Activated CD8-positive, alpha-beta T cell treated with anti-CD3 and anti-CD28 coated beads, Interleukin-2, amount 10 ng/mL, durations not matched to agents 7 days and 5 days (primary cell): ENCODE data around the gene SERINC4. TPM values are rescaled to one million over a fixed set of nuclear protein-coding genes. Genes with fewer than 3 reads are reported as not detected.

ENCODE experiments used
- ATAC-seq: fragments of 150-1000 bp; cut with Tn5 transposase; one replicate; pipeline ENCODE4 v1.10.0; 2021; ENCODE audit warnings: moderate library complexity
- CTCF ChIA-PET: fragments of 350-600 bp; sonication (Branson Sonifier 250); formaldehyde crosslinking; loops from one replicate; lab custom pipeline; 2021; ENCODE audit warnings: antibody characterized with exemption; lab: Charles Lee
- POLR2A ChIA-PET: fragments of 350-600 bp; sonication (Branson Sonifier 250); formaldehyde crosslinking; loops from one replicate; lab custom pipeline; 2021; ENCODE audit warnings: antibody characterized with exemption; lab: Charles Lee
- DNase-seq: peaks from one replicate; pipeline ENCODE4 v3.0.0-alpha.2; 2020
- H3K27ac Mint-ChIP-seq: one replicate; pipeline ENCODE4 v1.8.0; 2021; ENCODE audit warnings: mild to moderate bottlenecking, mixed read lengths
- H3K27me3 Mint-ChIP-seq: one replicate; pipeline ENCODE4 v1.8.0; 2021; ENCODE audit warnings: low read depth, mixed read lengths
- H3K36me3 Mint-ChIP-seq: one replicate; pipeline ENCODE4 v1.8.0; 2021; ENCODE audit warnings: low read depth, mixed read lengths
- H3K4me1 Mint-ChIP-seq: one replicate; pipeline ENCODE4 v1.8.0; 2021; ENCODE audit warnings: low read depth, mixed read lengths
- H3K4me3 Mint-ChIP-seq: one replicate; pipeline ENCODE4 v1.8.0; 2021; ENCODE audit warnings: mild to moderate bottlenecking, mixed read lengths
- H3K9me3 Mint-ChIP-seq: one replicate; pipeline ENCODE4 v1.8.0; 2022; ENCODE audit warnings: mixed read lengths; ENCODE audit not compliant: insufficient read depth
- total RNA-seq, 2 experiments: library from RNA; stranded (reverse); gene quantifications; one replicate each; pipeline ENCODE4 v1.2.3, GENCODE V29; 2021

SERINC4 gene
- total RNA-seq, 2 experiments from 2014 or later: 0.21 to 0.39 TPM

DNA sequence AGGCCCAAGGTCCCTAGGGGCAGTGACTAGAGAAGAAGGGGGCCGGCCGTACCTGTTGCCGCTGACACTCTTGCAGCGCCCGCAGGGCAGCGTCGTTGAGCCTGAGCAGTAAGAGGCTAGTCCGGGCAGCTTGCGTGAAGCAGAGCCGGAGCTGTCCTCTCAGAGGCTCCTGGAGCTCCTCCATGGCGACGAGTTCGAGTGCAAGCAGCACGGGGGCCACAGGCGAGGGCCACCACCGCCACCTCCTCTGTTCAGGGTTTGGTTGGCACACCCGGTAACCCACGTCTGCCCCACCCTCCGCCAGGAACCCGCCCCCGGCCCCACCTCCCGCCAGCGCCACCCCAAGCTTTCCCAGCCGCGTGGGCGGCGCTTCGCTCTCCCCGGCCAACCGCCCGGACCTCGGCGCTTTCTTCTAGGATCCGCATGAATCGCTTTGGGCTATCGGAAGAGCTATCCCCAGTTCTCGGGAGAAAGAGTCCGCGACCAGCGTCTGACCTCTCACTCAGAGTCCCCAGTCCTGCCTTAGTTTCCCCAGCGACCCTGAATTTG is 23.2 kb downstream of the SERINC4 start, which contains the start of gene ELL3:
Gene ELL3, minus strand, starts transcription at position 249 of the 549 bp plus-strand sequence. Its CDS starts 65 bp downstream, at position 184.
- DNase-seq (peak; percentile 85), ATAC-seq (peak; percentile 79)
- Mint-ChIP-seq H3K4me3 (peak within 1 kb of the TSS; percentile 92), H3K36me3 (peaks cover 32% of the 10 kb centered on the region), H3K27ac (peak within 1 kb of the TSS; percentile 95), H3K9me3 (no peaks in the 10 kb centered on the region), H3K4me1 (peaks cover 28% of the 10 kb centered on the region), H3K27me3 (no peaks in the 10 kb centered on the region)
- ChIA-PET POLR2A (interaction anchor here (0.6 to 2.7 kb wide), 11 partner anchors 12 to 51 kb away, joined by 3 to 18 read pairs (median 6); partner anchors contain the start of genes HYPK, MFAP1, SERF2 and SERINC4), CTCF (interaction anchor here (0.5 to 3.6 kb wide), 20 partner anchors 8 to 1835 kb away, joined by 3 to 42 read pairs (median 6); partner anchors contain the start of genes HYPK, MFAP1, PDIA3 and SERF2)

DNA sequence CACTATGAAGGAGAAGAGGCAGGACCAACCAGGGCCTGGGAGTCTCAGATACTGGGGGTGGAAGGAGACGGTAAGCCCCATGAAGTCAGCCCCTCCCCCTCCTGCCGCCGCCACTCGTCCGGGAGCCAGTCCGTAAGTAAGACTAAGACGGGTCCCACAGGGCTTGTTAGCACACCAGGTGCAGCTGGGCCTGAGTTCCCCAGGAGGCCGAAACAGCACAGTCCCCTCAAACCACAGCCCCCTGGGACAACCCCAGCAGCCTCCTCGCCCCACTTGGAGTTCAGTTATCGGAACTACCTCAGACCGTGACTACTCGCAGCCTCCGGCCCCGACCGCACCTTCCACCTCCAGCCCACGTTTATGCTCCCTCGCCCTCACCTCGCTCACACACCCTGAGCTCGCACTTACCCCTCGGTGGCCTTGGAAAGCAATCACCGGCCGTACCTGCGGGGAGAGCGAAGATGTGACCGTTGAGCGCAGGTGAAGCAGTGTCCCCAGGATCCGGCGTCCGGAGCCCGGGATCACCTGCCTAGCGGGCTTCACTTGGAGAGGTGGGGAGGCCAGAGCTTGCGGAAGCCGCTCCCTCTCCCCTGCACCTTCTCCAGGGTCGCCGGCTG is 23.8 kb downstream of the SERINC4 start:
- DNase-seq (peak; percentile 42), ATAC-seq (no peak)
- peaks cover 37% of the 10 kb centered on the region for H3K36me3 Mint-ChIP-seq
- H3K27me3 Mint-ChIP-seq: no peaks in the 10 kb centered on the region
- no peaks in the 10 kb centered on the region for H3K9me3 Mint-ChIP-seq
- ChIA-PET CTCF (interaction anchor here (0.6 to 3.6 kb wide), 17 partner anchors 11 to 1835 kb away, joined by 3 to 42 read pairs (median 6); partner anchors contain the start of genes HYPK, MFAP1, PDIA3 and SERF2), POLR2A (interaction anchor here (0.6 to 2.7 kb wide), 8 partner anchors 12 to 51 kb away, joined by 3 to 18 read pairs (median 6); partner anchors contain the start of genes HYPK, MFAP1 and SERINC4)
- H3K4me1 Mint-ChIP-seq: peaks cover 28% of the 10 kb centered on the region
- H3K4me3 Mint-ChIP-seq: peak overlapping the region; percentile 92
- peak overlapping the region; percentile 95 for H3K27ac Mint-ChIP-seq

DNA sequence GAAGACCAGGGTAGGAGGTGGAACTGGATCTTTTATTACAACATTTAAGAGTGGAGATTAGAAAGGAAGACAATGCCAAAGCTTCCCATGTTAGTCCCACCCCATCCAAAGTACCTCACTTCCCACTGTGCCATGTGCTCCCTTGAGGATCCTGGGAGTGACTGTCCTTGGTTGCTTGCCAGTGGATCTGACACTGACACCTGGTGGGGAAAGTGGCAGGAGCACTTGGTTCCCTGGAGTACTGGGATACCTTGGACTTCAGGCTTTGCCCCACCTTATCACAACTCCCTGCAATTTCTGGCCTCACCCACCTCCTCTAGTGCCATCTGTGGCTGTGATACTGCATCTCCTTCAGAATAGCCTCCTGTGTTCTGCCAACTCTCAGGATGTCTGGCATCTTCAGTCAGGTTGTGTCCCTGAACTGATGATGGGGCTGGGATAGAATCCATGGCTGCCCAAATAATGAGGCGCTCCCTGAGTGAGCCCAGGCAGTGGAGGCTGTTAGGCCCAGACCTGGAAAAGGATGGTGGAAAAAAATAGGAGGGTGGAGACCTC is 24.5 kb downstream of the SERINC4 start:
- Mint-ChIP-seq H3K36me3 (peaks cover 43% of the 10 kb centered on the region), H3K27me3 (no peaks in the 10 kb centered on the region), H3K9me3 (no peaks in the 10 kb centered on the region), H3K27ac (no peak overlapping the region), H3K4me3 (peak overlapping the region; percentile 92), H3K4me1 (peaks cover 28% of the 10 kb centered on the region)
- no peak for DNase-seq
- ATAC-seq: no peak
- CTCF ChIA-PET: interaction anchor here (2.1 kb wide), 1 partner anchor 50 kb away, joined by 11 read pairs; the partner anchor contains the start of gene MFAP1
- POLR2A ChIA-PET: interaction anchor here (0.6 to 2.7 kb wide), 5 partner anchors 11 to 52 kb away, joined by 3 to 18 read pairs (median 6); partner anchors contain the start of genes HYPK, MFAP1 and SERINC4

DNA sequence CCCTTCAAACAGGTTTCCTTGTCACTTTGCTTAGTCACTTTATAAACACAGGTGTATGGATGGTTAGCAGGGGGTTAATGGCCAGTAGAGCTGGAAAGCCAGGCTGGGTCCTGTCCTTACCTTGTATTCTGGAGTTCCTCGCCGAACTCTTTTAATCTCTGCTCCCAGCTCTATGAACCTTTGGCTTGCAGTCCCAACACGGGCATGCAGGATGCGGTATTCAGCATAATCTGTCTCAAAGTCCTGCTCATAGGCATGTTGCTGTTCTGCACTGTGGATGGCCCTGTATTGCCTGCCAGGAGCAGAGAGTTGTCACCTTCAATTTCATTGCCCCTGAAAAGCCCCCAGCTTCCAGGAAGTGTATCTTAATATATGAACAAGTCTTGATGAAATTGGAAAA is 26.0 kb downstream of the SERINC4 start:
- H3K4me1 Mint-ChIP-seq: peaks cover 27% of the 10 kb centered on the region
- H3K27me3 Mint-ChIP-seq: no peaks in the 10 kb centered on the region
- no peak overlapping the region for H3K4me3 Mint-ChIP-seq
- POLR2A ChIA-PET: interaction anchor here (0.6 to 0.8 kb wide), 2 partner anchors 19 to 21 kb away, joined by 3 to 4 read pairs; no protein-coding TSS in a partner anchor
- ATAC-seq: no peak
- DNase-seq: no peak
- peaks cover 57% of the 10 kb centered on the region for H3K36me3 Mint-ChIP-seq
- H3K9me3 Mint-ChIP-seq: no peaks in the 10 kb centered on the region
- CTCF ChIA-PET: no interaction called here
- no peak overlapping the region for H3K27ac Mint-ChIP-seq

DNA sequence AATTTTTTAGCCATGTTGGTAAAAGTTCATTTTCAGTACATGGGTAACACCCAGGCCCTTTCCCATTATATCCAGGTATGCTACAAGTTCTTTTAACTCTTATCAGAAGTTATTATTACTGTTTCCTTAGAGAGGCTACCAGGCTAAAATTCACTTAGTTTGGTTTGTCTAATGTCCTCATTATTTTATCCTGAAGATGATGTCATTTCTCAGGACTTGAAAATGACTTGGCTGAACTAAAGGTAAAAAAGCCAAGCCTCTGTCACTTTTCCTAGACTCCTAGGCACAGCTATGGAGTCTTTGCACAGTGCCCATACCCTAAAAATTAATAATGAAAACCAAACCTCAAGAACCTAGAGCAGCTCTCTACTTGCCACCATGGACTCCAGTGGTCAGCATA is 27.4 kb downstream of the SERINC4 start:
- ChIA-PET CTCF (no interaction called here), POLR2A (no interaction called here)
- H3K27me3 Mint-ChIP-seq: no peaks in the 10 kb centered on the region
- DNase-seq: no peak
- no peaks in the 10 kb centered on the region for H3K9me3 Mint-ChIP-seq
- no peak overlapping the region for H3K27ac Mint-ChIP-seq
- H3K4me1 Mint-ChIP-seq: peaks cover 20% of the 10 kb centered on the region
- no peak overlapping the region for H3K4me3 Mint-ChIP-seq
- H3K36me3 Mint-ChIP-seq: peaks cover 70% of the 10 kb centered on the region
- no peak for ATAC-seq

DNA sequence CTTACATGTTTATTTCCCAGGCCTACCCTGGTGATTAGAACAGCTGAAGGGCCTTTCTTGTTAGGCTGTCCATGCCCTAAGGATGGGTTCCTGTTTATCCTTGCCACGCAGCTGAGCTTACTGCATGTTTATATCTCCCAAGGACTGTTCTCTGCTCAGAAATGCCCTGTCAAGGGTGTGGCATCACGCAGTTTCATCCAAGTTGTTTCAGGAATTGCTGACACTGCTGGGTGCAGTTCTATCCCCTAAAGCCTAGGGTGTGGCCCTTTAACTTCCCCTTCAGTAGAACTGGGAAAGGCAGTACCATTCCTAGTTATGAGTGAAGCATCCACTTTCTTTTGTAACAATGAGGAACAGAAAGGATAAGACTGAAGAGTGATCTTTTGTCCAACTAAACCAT is 28.2 kb downstream of the SERINC4 start:
- no peak for DNase-seq
- Mint-ChIP-seq H3K4me1 (peaks cover 16% of the 10 kb centered on the region), H3K27ac (no peak overlapping the region), H3K27me3 (no peaks in the 10 kb centered on the region), H3K36me3 (peaks cover 69% of the 10 kb centered on the region), H3K4me3 (no peak overlapping the region), H3K9me3 (no peaks in the 10 kb centered on the region)
- ChIA-PET CTCF (interaction anchor here (1.2 to 1.3 kb wide), 2 partner anchors 21 to 28 kb away, joined by 3 read pairs; partner anchors contain the start of genes HYPK and SERINC4), POLR2A (interaction anchor here (0.6 kb wide), 1 partner anchor 19 kb away, joined by 3 read pairs; no protein-coding TSS in a partner anchor)
- no peak for ATAC-seq

DNA sequence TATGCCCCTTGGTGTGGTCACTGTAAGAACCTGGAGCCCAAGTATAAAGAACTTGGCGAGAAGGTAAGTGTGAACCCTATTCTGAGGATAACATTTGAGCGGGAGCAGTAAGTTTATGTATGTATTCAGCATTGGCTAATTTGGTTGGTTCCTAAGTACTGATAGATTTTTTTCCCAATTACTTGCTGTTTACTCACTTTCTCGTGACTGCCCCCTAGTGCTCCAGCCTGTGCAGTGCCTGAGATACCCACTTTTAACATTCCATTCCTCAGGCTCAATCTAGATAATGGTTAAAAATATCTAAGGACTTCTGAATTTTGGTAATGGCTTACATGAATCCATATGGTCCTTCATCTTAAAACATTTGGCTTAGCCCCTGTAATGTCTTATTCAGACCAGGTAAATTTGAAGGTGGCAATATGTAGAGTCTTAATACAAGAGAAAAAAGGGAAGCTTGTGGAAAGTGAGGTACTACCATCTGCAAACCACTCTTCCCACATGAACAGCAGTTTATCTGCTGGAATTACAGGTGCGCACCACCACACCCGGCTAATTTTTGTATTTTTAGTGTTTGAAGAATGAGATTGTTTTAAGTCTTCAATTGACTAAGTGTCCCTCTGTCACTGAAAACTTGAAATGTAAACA is 30.3 kb downstream of the SERINC4 start:
- peaks cover 84% of the 10 kb centered on the region for H3K36me3 Mint-ChIP-seq
- POLR2A ChIA-PET: interaction anchor here (0.7 kb wide), 1 partner anchor 329 kb away, joined by 3 read pairs; no protein-coding TSS in a partner anchor

DNA sequence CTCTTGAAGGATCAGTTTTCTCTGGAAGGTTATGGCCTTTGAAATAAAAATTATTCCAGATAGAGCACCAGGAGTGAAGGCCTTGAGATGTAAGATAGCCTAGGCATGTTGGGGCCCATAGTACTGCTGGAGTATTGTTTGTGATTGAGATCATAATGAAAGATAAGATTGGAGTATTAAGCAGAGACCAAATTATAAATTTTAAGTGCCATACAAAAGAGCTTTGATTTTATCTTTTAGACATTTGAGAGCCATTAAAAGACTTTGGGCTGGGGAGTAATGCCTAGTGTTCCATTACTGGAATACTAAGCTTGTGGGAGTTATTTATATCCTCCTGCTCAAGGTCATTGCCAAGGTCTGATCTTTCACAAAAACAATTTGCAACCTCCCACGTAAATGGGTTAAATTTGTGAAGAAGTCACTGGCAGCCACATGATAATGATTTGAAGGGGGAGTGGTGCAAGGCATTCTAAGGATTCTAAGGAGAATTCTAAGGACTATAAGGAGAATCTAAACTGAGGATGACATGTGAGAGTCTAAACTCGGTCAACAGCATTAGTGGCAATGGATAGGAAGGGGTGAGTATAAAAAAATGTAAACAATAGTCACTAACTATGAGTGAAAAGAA is 36.1 kb downstream of the SERINC4 start:
- no peak overlapping the region for H3K4me3 Mint-ChIP-seq
- DNase-seq: no peak
- no peak for ATAC-seq
- ChIA-PET POLR2A (interaction anchor here (0.6 to 1.7 kb wide), 2 partner anchors 11 to 12 kb away, joined by 3 to 6 read pairs; partner anchors contain the start of gene ELL3), CTCF (interaction anchor here (1.3 kb wide), 1 partner anchor 61 kb away, joined by 3 read pairs; the partner anchor contains the start of gene MFAP1)
- no peaks in the 10 kb centered on the region for H3K4me1 Mint-ChIP-seq
- H3K9me3 Mint-ChIP-seq: no peaks in the 10 kb centered on the region
- no peak overlapping the region for H3K27ac Mint-ChIP-seq
- H3K36me3 Mint-ChIP-seq: peaks cover 70% of the 10 kb centered on the region
- H3K27me3 Mint-ChIP-seq: no peaks in the 10 kb centered on the region

More for the DNA sequence above, 30.3 kb downstream of the SERINC4 start:
- Mint-ChIP-seq H3K27me3 (no peaks in the 10 kb centered on the region), H3K4me3 (no peak overlapping the region), H3K4me1 (peaks cover 5% of the 10 kb centered on the region), H3K9me3 (no peaks in the 10 kb centered on the region), H3K27ac (no peak overlapping the region)
- DNase-seq (peak; percentile 71), ATAC-seq (peak; percentile 57)
- CTCF ChIA-PET: interaction anchor here (0.6 to 1.8 kb wide), 14 partner anchors 12 to 119 kb away, joined by 3 to 9 read pairs (median 5); no protein-coding TSS in a partner anchor

DNA sequence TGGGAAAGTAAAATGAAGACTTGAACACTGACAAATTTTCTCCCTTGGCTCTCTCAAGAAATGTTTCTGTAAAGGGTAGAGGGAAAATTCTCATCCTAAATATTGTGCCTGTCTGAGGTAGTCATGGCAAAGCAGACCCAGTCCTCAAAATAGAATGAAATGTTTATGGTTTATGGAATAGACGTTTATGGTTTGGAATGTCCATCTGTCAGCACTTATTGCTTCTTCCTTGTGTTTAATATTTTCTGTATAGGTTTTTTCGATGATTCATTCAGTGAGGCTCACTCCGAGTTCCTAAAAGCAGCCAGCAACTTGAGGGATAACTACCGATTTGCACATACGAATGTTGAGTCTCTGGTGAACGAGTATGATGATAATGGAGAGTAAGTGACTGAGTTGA is 37.2 kb downstream of the SERINC4 start:
- H3K4me1 Mint-ChIP-seq: no peaks in the 10 kb centered on the region
- H3K36me3 Mint-ChIP-seq: peaks cover 64% of the 10 kb centered on the region
- POLR2A ChIA-PET: no interaction called here

DNA sequence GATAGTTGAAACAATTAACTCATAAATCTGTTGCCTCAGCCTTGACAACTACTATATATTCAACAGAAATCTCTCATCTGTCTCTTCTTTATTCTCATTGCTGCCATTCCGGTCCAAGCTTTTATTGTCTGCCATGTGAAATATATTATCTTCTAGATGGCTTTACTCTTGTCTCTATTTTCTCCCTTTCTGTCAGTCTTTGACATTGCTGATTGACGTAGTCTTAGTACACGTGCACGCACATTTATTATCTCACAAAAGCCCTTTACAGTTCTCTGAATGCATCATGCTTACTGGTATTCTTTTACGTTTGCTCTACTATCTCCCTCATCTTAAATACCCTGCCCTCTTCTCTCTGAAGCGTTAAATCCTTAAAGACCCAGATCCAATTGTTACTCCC is 48.1 kb downstream of the SERINC4 start:
- H3K27me3 Mint-ChIP-seq: no peaks in the 10 kb centered on the region
- no peaks in the 10 kb centered on the region for H3K9me3 Mint-ChIP-seq
- no peak overlapping the region for H3K4me3 Mint-ChIP-seq
- DNase-seq (no peak), ATAC-seq (no peak)
- H3K36me3 Mint-ChIP-seq: peaks cover 62% of the 10 kb centered on the region
- ChIA-PET CTCF (interaction anchor here (0.9 to 2.2 kb wide), 2 partner anchors 17 to 18 kb away, joined by 3 to 6 read pairs; no protein-coding TSS in a partner anchor), POLR2A (interaction anchor here (0.9 kb wide), 1 partner anchor 76 kb away, joined by 3 read pairs; no protein-coding TSS in a partner anchor)
- H3K4me1 Mint-ChIP-seq: peaks cover 38% of the 10 kb centered on the region
- H3K27ac Mint-ChIP-seq: no peak overlapping the region

More for the DNA sequence above, 37.2 kb downstream of the SERINC4 start:
- Mint-ChIP-seq H3K27me3 (no peaks in the 10 kb centered on the region), H3K9me3 (no peaks in the 10 kb centered on the region), H3K27ac (no peak overlapping the region), H3K4me3 (no peak overlapping the region)
- CTCF ChIA-PET: no interaction called here
- DNase-seq (no peak), ATAC-seq (no peak)
